Measurements from ENCODE around the gene PARN.

GRCh38 chr16:14616280-14616679 lies 13.8 kb downstream of the PARN start:
- TF ChIP-seq POLR2A (IDR thresholded peaks at IDR 0.05) (no peak), CTCF (IDR thresholded peaks at IDR 0.05) (no peak)
